ENCODE data around the gene IL16.

IL16 gene

GRCh38 chr15:81271761-81272644 is 75.3 kb downstream of the IL16 start:
- no peak overlapping the region for H3K9ac ChIP-seq (ENCODE audit: low read depth, low read length)
- no peaks in the 10 kb centered on the region for H3K36me3 ChIP-seq (ENCODE audit: insufficient read depth, low read length)
- H3K4me3 ChIP-seq (ENCODE audit: low read length): no peak overlapping the region
- no peak overlapping the region for H3K4me2 ChIP-seq (ENCODE audit: low read length)
- H3K4me1 ChIP-seq (ENCODE audit: control insufficient read depth, insufficient read depth, low read length): peaks cover 4% of the 10 kb centered on the region
- peaks cover 1% of the 10 kb centered on the region for H3K9me3 ChIP-seq (replicated peaks; ENCODE audit: low read length)
- peaks cover 38% of the 10 kb centered on the region for H3K27me3 ChIP-seq (ENCODE audit: control insufficient read depth, insufficient read depth, low read length)

- peaks cover 6% of the 10 kb centered on the region for H3K9me3 ChIP-seq (replicated peaks; ENCODE audit: low read length)
Measured at GRCh38 chr15:81273200-81273599, 76.5 kb downstream of the IL16 start.

GRCh38 chr15:81273855-81274254 is 77.2 kb downstream of the IL16 start:
- peaks cover 33% of the 10 kb centered on the region for H3K27me3 ChIP-seq (ENCODE audit: control insufficient read depth, insufficient read depth, low read length)
- no peak overlapping the region for H3K9ac ChIP-seq (ENCODE audit: low read depth, low read length)
- H3K4me2 ChIP-seq (ENCODE audit: low read length): no peak overlapping the region
- no peak overlapping the region for H3K4me3 ChIP-seq (ENCODE audit: low read length)
- peaks cover 4% of the 10 kb centered on the region for H3K4me1 ChIP-seq (ENCODE audit: control insufficient read depth, insufficient read depth, low read length)
- H3K9me3 ChIP-seq (replicated peaks; ENCODE audit: low read length): peaks cover 6% of the 10 kb centered on the region
- no peaks in the 10 kb centered on the region for H3K36me3 ChIP-seq (ENCODE audit: insufficient read depth, low read length)

More at GRCh38 chr15:81273200-81273599, 76.5 kb downstream of the IL16 start:
- Histone ChIP-seq H3K27me3 (ENCODE audit: control insufficient read depth, insufficient read depth, low read length) (peaks cover 30% of the 10 kb centered on the region), H3K4me1 (ENCODE audit: control insufficient read depth, insufficient read depth, low read length) (peaks cover 4% of the 10 kb centered on the region), H3K4me2 (ENCODE audit: low read length) (no peak overlapping the region), H3K9ac (ENCODE audit: low read depth, low read length) (no peak overlapping the region), H3K36me3 (ENCODE audit: insufficient read depth, low read length) (no peaks in the 10 kb centered on the region), H3K4me3 (ENCODE audit: low read length) (no peak overlapping the region)

- peaks cover 6% of the 10 kb centered on the region for H3K9me3 ChIP-seq (replicated peaks; ENCODE audit: low read length)
- H3K4me2 ChIP-seq (ENCODE audit: low read length): no peak overlapping the region
- no peak overlapping the region for H3K4me3 ChIP-seq (ENCODE audit: low read length)
- peaks cover 32% of the 10 kb centered on the region for H3K27me3 ChIP-seq (ENCODE audit: control insufficient read depth, insufficient read depth, low read length)
- H3K9ac ChIP-seq (ENCODE audit: low read depth, low read length): no peak overlapping the region
- peaks cover 4% of the 10 kb centered on the region for H3K4me1 ChIP-seq (ENCODE audit: control insufficient read depth, insufficient read depth, low read length)
- H3K36me3 ChIP-seq (ENCODE audit: insufficient read depth, low read length): no peaks in the 10 kb centered on the region
Measured at GRCh38 chr15:81274255-81274654, 77.6 kb downstream of the IL16 start.

- Histone ChIP-seq H3K9me3 (replicated peaks; ENCODE audit: low read length) (peaks cover 6% of the 10 kb centered on the region), H3K27me3 (ENCODE audit: control insufficient read depth, insufficient read depth, low read length) (peaks cover 27% of the 10 kb centered on the region), H3K4me2 (ENCODE audit: low read length) (no peak overlapping the region), H3K9ac (ENCODE audit: low read depth, low read length) (no peak overlapping the region), H3K4me3 (ENCODE audit: low read length) (no peak overlapping the region), H3K4me1 (ENCODE audit: control insufficient read depth, insufficient read depth, low read length) (peaks cover 10% of the 10 kb centered on the region), H3K36me3 (ENCODE audit: insufficient read depth, low read length) (no peaks in the 10 kb centered on the region)
Measured at GRCh38 chr15:81274931-81275707, 78.4 kb downstream of the IL16 start.

- H3K9ac ChIP-seq (ENCODE audit: low read depth, low read length): no peak overlapping the region
- H3K36me3 ChIP-seq (ENCODE audit: insufficient read depth, low read length): no peaks in the 10 kb centered on the region
- no peak overlapping the region for H3K4me3 ChIP-seq (ENCODE audit: low read length)
- peaks cover 29% of the 10 kb centered on the region for H3K27me3 ChIP-seq (ENCODE audit: control insufficient read depth, insufficient read depth, low read length)
- peaks cover 11% of the 10 kb centered on the region for H3K4me1 ChIP-seq (ENCODE audit: control insufficient read depth, insufficient read depth, low read length)
- H3K4me2 ChIP-seq (ENCODE audit: low read length): no peak overlapping the region
- peaks cover 6% of the 10 kb centered on the region for H3K9me3 ChIP-seq (replicated peaks; ENCODE audit: low read length)
Measured at GRCh38 chr15:81275711-81276392, 79.2 kb downstream of the IL16 start.

GRCh38 chr15:81276967-81277366 is 80.3 kb downstream of the IL16 start:
- H3K4me1 ChIP-seq (ENCODE audit: control insufficient read depth, insufficient read depth, low read length): peaks cover 11% of the 10 kb centered on the region
- peaks cover 32% of the 10 kb centered on the region for H3K27me3 ChIP-seq (ENCODE audit: control insufficient read depth, insufficient read depth, low read length)
- no peak overlapping the region for H3K4me3 ChIP-seq (ENCODE audit: low read length)
- H3K36me3 ChIP-seq (ENCODE audit: insufficient read depth, low read length): no peaks in the 10 kb centered on the region
- peaks cover 6% of the 10 kb centered on the region for H3K9me3 ChIP-seq (replicated peaks; ENCODE audit: low read length)
- no peak overlapping the region for H3K4me2 ChIP-seq (ENCODE audit: low read length)
- no peak overlapping the region for H3K9ac ChIP-seq (ENCODE audit: low read depth, low read length)

- Histone ChIP-seq H3K9me3 (replicated peaks; ENCODE audit: low read length) (peaks cover 6% of the 10 kb centered on the region), H3K27me3 (ENCODE audit: control insufficient read depth, insufficient read depth, low read length) (peaks cover 25% of the 10 kb centered on the region), H3K4me1 (ENCODE audit: control insufficient read depth, insufficient read depth, low read length) (peaks cover 11% of the 10 kb centered on the region), H3K36me3 (ENCODE audit: insufficient read depth, low read length) (no peaks in the 10 kb centered on the region), H3K4me3 (ENCODE audit: low read length) (no peak overlapping the region), H3K9ac (ENCODE audit: low read depth, low read length) (no peak overlapping the region), H3K4me2 (ENCODE audit: low read length) (no peak overlapping the region)
Measured at GRCh38 chr15:81277851-81278250, 81.2 kb downstream of the IL16 start.

- Histone ChIP-seq H3K9me3 (replicated peaks; ENCODE audit: low read length) (peaks cover 6% of the 10 kb centered on the region), H3K4me3 (ENCODE audit: low read length) (no peak overlapping the region), H3K9ac (ENCODE audit: low read depth, low read length) (no peak overlapping the region), H3K27me3 (ENCODE audit: control insufficient read depth, insufficient read depth, low read length) (peaks cover 25% of the 10 kb centered on the region), H3K4me2 (ENCODE audit: low read length) (no peak overlapping the region), H3K4me1 (ENCODE audit: control insufficient read depth, insufficient read depth, low read length) (peaks cover 11% of the 10 kb centered on the region), H3K36me3 (ENCODE audit: insufficient read depth, low read length) (no peaks in the 10 kb centered on the region)
Measured at GRCh38 chr15:81278306-81279029, 81.8 kb downstream of the IL16 start.

- H3K4me2 ChIP-seq (ENCODE audit: low read length): no peak overlapping the region
- no peak overlapping the region for H3K4me3 ChIP-seq (ENCODE audit: low read length)
- peaks cover 25% of the 10 kb centered on the region for H3K27me3 ChIP-seq (ENCODE audit: control insufficient read depth, insufficient read depth, low read length)
- peaks cover 6% of the 10 kb centered on the region for H3K9me3 ChIP-seq (replicated peaks; ENCODE audit: low read length)
- no peak overlapping the region for H3K9ac ChIP-seq (ENCODE audit: low read depth, low read length)
- H3K4me1 ChIP-seq (ENCODE audit: control insufficient read depth, insufficient read depth, low read length): peaks cover 11% of the 10 kb centered on the region
- no peaks in the 10 kb centered on the region for H3K36me3 ChIP-seq (ENCODE audit: insufficient read depth, low read length)
Measured at GRCh38 chr15:81279621-81280485, 83.2 kb downstream of the IL16 start.
